Inferior parietal cortex (tissue), 1 donor: Measurements from ENCODE around the gene SLC8A3.

Experiments
- DNase-seq: peaks from one replicate; pipeline ENCODE4 v3.0.0-alpha.2; 2016; ENCODE audit errors: extremely low spot score

SLC8A3 gene

GRCh38 chr14:70180718-70181117 lies 8.0 kb downstream of the SLC8A3 start:
- no peak for DNase-seq

GRCh38 chr14:70177081-70177800 lies 11.5 kb downstream of the SLC8A3 start:
- peak; percentile 20 for DNase-seq

- DNase-seq, result no peak
Measured at GRCh38 chr14:70173569-70173968, 15.2 kb downstream of the SLC8A3 start.

DNA sequence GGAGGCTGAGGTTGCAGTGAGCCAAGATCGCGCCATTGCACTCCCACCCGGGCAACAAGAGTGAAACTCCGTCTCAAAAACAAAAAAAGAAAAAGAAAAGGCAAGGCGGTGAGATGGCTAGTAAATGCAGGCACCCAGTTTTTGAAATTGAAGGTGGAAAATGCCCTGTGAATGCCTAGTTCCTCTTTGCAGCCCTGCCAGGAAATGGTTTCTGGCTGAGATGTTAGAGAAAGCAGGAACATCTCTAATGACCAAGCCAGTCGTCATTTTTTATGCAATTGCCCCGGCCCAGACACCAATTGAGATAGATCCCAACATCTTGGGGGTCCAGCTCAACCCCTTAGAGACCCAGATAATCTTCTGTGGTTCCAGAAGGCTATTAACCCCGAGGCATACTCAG lies 17.0 kb downstream of the SLC8A3 start:
- DNase-seq, result no peak

GRCh38 chr14:70170976-70171375 lies 17.8 kb downstream of the SLC8A3 start:
- DNase-seq, result no peak

DNA sequence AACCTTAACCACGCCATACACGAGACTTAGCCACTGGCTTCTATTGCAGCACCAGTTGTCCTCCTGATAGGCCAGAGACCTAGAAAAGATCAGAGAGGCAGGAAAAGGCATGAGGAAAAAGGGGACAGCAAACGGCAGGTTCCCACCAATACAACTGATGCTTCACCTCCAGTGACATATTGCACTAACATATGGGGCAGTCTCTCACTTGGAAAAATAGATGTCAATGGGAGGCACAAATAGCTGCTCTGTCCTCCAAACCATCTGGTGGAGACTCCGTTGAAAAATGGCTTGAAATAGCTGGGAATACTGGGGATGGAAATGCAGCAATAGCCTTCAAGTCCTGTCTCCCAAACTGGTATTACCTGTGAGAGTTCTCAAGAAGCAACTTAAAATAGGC lies 20.3 kb downstream of the SLC8A3 start:
- DNase-seq, result no peak

DNA sequence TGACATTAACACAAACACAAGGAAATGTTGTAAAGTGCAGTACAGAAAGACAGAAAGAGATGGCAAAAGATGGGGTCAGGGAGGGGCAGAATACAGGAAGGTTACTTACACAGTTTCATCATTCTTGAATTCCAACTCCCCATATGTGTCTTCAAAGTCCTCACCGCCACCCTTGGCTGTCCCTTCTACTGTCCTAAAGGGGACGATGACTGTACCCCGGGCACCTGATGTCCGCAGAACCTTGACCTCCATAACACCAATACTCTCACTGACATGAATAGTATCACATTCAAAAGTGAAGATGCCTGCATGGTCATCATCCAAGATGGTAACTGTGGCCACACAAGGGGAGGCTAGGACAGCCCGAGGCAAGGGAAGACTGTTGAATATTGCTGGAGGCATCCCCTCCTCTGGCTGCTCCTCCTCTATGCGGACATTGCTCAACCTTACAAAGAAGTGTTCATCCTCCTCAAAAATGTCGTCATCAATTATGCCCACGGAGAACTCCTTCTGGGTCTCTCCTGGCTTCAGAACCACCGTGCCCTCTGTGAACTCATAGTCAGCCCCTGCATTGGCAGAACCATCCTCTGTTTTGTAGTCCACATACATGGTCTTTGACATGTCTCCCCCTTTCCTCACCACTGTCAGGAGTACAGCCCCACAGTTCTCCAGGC lies 22.1 kb downstream of the SLC8A3 start:
- DNase-seq, result no peak

DNA sequence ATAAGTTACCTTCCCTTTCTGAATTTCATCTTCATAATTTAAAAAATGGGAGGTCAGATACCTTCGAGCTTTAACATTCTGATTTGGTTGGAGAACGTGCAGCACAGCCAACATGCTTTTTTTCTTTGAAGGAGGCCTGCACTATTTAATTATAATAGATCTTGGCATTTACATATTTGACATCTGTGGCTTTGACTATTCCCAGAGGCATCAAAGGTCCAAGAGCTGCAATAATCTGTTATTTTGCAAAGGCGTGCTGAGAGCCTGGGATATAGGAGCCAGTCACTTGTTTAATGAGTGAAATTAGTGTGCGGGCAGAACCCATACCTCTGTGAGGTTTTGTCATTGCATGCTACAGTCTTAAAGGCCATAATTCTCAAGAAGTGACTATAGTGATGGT lies 26.4 kb downstream of the SLC8A3 start:
- no peak for DNase-seq

DNA sequence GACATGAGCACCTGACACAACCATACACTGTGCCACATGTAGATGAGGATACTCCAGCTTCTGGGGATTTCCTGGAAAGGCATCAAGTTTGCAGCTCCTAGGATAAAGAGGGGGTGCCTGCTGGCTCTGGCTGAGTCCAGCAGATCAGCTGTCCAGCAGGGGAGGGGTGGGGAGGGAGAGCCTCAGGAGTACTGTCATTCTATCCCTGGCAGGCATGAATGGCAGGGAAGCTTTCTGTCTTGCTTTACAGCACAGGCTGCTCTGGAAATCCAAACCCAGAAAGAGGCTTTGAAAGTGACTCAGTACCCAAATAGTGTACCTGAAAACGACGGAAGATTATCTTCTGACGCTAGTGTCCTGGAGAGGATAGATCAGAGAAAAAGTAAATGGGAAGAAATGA lies 32.2 kb downstream of the SLC8A3 start:
- DNase-seq, result no peak

DNA sequence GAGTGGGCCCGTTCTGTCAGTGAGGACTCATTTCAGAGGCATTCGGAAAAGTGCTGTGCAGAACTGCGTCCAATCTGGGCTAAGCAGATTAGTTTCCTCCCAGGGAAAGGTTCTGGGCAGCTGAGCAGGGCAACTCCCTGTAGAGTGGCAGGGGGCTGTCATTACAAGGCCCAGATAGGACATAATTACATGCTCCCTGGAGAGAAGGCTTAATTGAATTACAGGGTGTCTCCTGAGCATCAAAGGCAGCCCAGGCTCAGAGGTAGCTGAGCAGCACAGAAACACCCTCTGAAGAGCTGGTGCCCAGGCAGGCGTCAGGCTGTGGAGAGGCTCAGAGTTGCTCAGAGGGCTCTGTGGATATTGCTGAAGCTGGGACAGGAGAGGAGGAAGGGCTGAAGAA lies 36.0 kb downstream of the SLC8A3 start:
- DNase-seq, result no peak

GRCh38 chr14:70152081-70152480 lies 36.7 kb downstream of the SLC8A3 start:
- no peak for DNase-seq

- no peak for DNase-seq
Measured at GRCh38 chr14:70149596-70150165, 39.1 kb downstream of the SLC8A3 start.

GRCh38 chr14:70148911-70149595 lies 39.7 kb downstream of the SLC8A3 start:
- DNase-seq, result no peak

GRCh38 chr14:70148351-70148750 lies 40.4 kb downstream of the SLC8A3 start:
- no peak for DNase-seq

- no peak for DNase-seq
Measured at GRCh38 chr14:70144046-70144445, 44.7 kb downstream of the SLC8A3 start.

DNA sequence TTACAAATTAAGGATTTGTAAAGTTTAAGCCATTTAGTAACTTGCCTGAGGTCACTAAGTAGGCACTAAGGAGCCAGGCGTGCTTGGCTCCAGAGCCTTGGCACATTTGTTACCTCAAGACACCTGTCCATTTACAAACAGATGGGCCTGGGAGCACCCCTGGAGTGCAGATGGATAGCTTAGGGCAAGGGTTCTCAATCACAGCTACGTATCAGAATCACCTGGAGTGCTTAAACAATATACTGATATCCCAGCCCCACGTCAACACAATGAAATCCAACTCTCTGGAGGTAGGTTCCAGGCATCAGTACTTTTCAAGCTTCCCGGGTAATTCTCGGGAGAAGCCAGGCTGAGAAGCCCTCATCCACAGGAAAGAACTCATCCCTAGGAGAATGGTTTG lies 45.4 kb downstream of the SLC8A3 start:
- no peak for DNase-seq

DNA sequence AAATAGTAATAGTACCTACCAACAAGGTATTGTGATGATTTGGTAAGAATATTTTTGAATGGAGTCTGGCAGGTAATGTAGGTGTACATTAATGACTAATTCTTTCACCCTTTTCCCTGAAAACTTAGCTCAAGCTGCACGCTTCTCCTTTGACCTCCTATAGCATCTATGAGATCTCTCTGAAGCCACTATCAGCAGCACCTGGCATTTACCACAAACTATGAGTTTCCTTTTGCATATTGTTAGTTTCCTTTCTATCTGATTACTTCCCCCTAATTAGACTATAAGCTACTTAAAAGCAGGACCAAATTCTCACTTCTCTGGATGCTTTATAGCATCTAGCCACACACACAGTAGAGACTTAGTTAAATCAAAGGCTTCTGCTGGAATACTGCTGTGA lies 48.1 kb downstream of the SLC8A3 start:
- no peak for DNase-seq

DNA sequence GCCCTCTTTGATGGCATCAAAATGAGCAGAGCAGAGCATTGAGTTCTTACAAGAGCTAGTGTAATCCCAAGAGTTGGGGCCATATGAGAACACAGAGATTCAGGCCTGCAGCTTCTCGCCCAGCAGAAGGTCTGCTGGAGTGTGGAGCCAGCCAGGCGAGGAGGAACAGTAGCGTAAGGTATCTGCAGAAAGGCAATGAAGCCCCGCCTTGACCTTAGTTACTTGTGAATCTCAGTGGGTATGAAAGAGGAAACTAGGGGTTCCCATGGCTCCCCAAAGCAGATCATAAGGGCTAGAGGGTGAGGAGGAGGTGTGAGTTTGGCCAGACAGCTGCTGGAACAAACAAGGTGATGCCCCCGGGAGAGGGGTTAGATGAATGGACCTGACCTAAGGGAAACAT lies 49.4 kb downstream of the SLC8A3 start:
- no peak for DNase-seq

GRCh38 chr14:70137788-70138187 lies 51.0 kb downstream of the SLC8A3 start:
- no peak for DNase-seq

GRCh38 chr14:70133461-70133860 lies 55.3 kb downstream of the SLC8A3 start:
- no peak for DNase-seq

- DNase-seq, result no peak
Measured at GRCh38 chr14:70130482-70130881, 58.3 kb downstream of the SLC8A3 start.

GRCh38 chr14:70127186-70127585 lies 61.6 kb downstream of the SLC8A3 start:
- no peak for DNase-seq

DNA sequence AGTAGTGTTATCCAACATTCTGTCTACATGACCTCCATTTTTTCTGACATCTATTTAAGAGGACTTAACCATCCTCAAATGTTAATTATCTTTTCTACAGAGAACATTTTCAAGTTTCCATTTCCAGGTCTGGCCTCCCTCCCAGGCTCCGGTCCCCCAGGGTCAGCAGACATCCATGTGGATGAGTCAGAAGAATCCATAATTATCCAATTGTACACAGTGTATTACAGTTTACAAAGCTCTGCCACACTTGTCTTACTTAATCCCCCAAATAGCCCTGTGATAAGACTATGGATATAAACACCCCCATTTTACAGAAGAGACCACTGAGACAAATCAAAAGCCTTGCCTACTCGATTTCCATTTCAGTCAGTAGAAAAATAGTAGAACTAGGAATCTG lies 65.0 kb downstream of the SLC8A3 start:
- DNase-seq, result no peak
